GM12865 (cell line): Measurements from ENCODE around the gene LMBR1L.

Experiments used
- DNase-seq: peaks from one replicate; pipeline ENCODE4 v3.0.0; 2010; ENCODE audit warnings: low read depth
- H3K4me3 ChIP-seq: 2 replicates; pipeline ENCODE4 v1.5.1; 2011; ENCODE audit warnings: mild to moderate bottlenecking, low read depth, low read length, control low read depth
- CTCF ChIP-seq: IDR thresholded peaks from 2 replicates; pipeline ENCODE4 v1.5.1; 2011; ENCODE audit warnings: low read length, control low read depth, low read depth, inconsistent platforms; ENCODE audit not compliant: insufficient read depth; ENCODE audit errors: missing control alignments

The LMBR1L gene

GRCh38 chr12:49110464-49111155, at the start of gene LMBR1L:
Gene LMBR1L (minus strand): TSS chr12:49110847. CDS start chr12:49110555, 292 bp downstream.
- peak within 1 kb of the TSS; percentile 85 for H3K4me3 ChIP-seq
- peak; percentile 44 for TF ChIP-seq CTCF
- peak; percentile 98 for DNase-seq

GRCh38 chr12:49160399-49160798, 49.8 kb upstream of the LMBR1L start:
- peak overlapping the region; percentile 30 for H3K4me3 ChIP-seq
- TF ChIP-seq CTCF, result no peak
- DNase-seq, result peak; percentile 44

GRCh38 chr12:49154221-49154620, 43.6 kb upstream of the LMBR1L start:
- no peak for TF ChIP-seq CTCF
- H3K4me3 ChIP-seq, result no peak overlapping the region
- no peak for DNase-seq

GRCh38 chr12:49147384-49147783, 36.7 kb upstream of the LMBR1L start:
- no peak for DNase-seq
- no peak for TF ChIP-seq CTCF
- H3K4me3 ChIP-seq, result no peak overlapping the region

- H3K4me3 ChIP-seq, result no peak overlapping the region
- no peak for DNase-seq
- no peak for TF ChIP-seq CTCF
Observed at GRCh38 chr12:49146406-49146805, 35.8 kb upstream of the LMBR1L start.

- no peak for TF ChIP-seq CTCF
- no peak for DNase-seq
- no peak overlapping the region for H3K4me3 ChIP-seq
Observed at GRCh38 chr12:49144384-49144783, 33.7 kb upstream of the LMBR1L start.

- no peak for TF ChIP-seq CTCF
- no peak for DNase-seq
- H3K4me3 ChIP-seq, result no peak overlapping the region
Observed at GRCh38 chr12:49138999-49139398, 28.4 kb upstream of the LMBR1L start.
